ENCODE results near the gene STX2. TPM values are rescaled to one million over a fixed set of nuclear protein-coding genes. Genes with fewer than 3 reads are reported as not detected.
"Not testable (repeated sequence)": the region's sequence is repeated elsewhere in the genome, so short reads cannot be mapped to it uniquely, and the experiment has no call there.

The STX2 gene
- total RNA-seq, result 10 to 100 TPM; 14.4 to 16.6 TPM

- Mint-ChIP-seq H3K27ac (peak within 1 kb of the TSS; percentile 22 to 74), H3K36me3 (peaks cover 0 to 4% of the 10 kb centered on the region in 2 donors), H3K9me3 (peaks cover 0 to 4% of the 10 kb centered on the region in 2 donors)
- ATAC-seq (peak; percentile 89 to 90), DNase-seq (ENCODE audit: low spot score in 2 of 2) (peak; percentile 90 to 94)
Measured at GRCh38 chr12:130838951-130839769, at the start of gene STX2. STX2 (minus strand) TSS chr12:130839250; CDS start chr12:130839099, 151 bp downstream.

GRCh38 chr12:130887190-130887589 lies 48.1 kb upstream of the STX2 start:
- not testable (repeated sequence) for ATAC-seq; H3K27ac Mint-ChIP-seq; H3K36me3 Mint-ChIP-seq; DNase-seq (ENCODE audit: low spot score in 2 of 2); H3K9me3 Mint-ChIP-seq

- H3K36me3 Mint-ChIP-seq, result peaks cover 0 to 12% of the 10 kb centered on the region in 2 donors
- DNase-seq (ENCODE audit: low spot score in 2 of 2) (no peak), ATAC-seq (no peak)
- no peaks in the 10 kb centered on the region for H3K9me3 Mint-ChIP-seq
- H3K27ac Mint-ChIP-seq, result no peak overlapping the region
Measured at GRCh38 chr12:130881548-130881947, 42.5 kb upstream of the STX2 start.

- DNase-seq (ENCODE audit: low spot score in 2 of 2) (no peak), ATAC-seq (peak in 1 of 2 donors; percentile 13)
- peak overlapping the region; percentile 10 to 45 for H3K27ac Mint-ChIP-seq
- peaks cover under 1 to 15% of the 10 kb centered on the region in 2 donors for H3K36me3 Mint-ChIP-seq
- no peaks in the 10 kb centered on the region for H3K9me3 Mint-ChIP-seq
Measured at GRCh38 chr12:130881046-130881445, 42.0 kb upstream of the STX2 start.

- peak; percentile 63 to 68 for ATAC-seq
- Mint-ChIP-seq H3K9me3 (no peaks in the 10 kb centered on the region), H3K36me3 (peaks cover 6 to 21% of the 10 kb centered on the region in 2 donors), H3K27ac (peak overlapping the region; percentile 45 to 75)
- peak in 1 of 2 donors; percentile 10 for DNase-seq (ENCODE audit: low spot score in 2 of 2)
Measured at GRCh38 chr12:130880411-130880885, 41.4 kb upstream of the STX2 start.

- DNase-seq (ENCODE audit: low spot score in 2 of 2), result no peak
- ATAC-seq, result peak; percentile 32 to 34
- H3K9me3 Mint-ChIP-seq, result no peaks in the 10 kb centered on the region
- peaks cover 11 to 27% of the 10 kb centered on the region in 2 donors for H3K36me3 Mint-ChIP-seq
- H3K27ac Mint-ChIP-seq, result peak overlapping the region; percentile 75 to 94
Measured at GRCh38 chr12:130879781-130880389, 40.8 kb upstream of the STX2 start.

- ATAC-seq, result peak; percentile 6 to 18
- Mint-ChIP-seq H3K36me3 (peaks cover 17 to 33% of the 10 kb centered on the region in 2 donors), H3K9me3 (no peaks in the 10 kb centered on the region), H3K27ac (peak overlapping the region; percentile 75 to 94)
- DNase-seq (ENCODE audit: low spot score in 2 of 2), result no peak
Measured at GRCh38 chr12:130879212-130879686, 40.2 kb upstream of the STX2 start.

- ATAC-seq (no peak), DNase-seq (ENCODE audit: low spot score in 2 of 2) (no peak)
- H3K9me3 Mint-ChIP-seq, result no peaks in the 10 kb centered on the region
- peaks cover 23 to 41% of the 10 kb centered on the region in 2 donors for H3K36me3 Mint-ChIP-seq
- peak overlapping the region in 1 of 2 donors; percentile 94 for H3K27ac Mint-ChIP-seq
Measured at GRCh38 chr12:130878193-130879185, 39.4 kb upstream of the STX2 start.

GRCh38 chr12:130877333-130877732 lies 38.3 kb upstream of the STX2 start:
- no peak for DNase-seq (ENCODE audit: low spot score in 2 of 2)
- ATAC-seq, result no peak
- Mint-ChIP-seq H3K36me3 (peaks cover 35 to 52% of the 10 kb centered on the region in 2 donors), H3K9me3 (no peaks in the 10 kb centered on the region), H3K27ac (peak overlapping the region in 1 of 2 donors; percentile 89)

GRCh38 chr12:130876758-130877157 lies 37.7 kb upstream of the STX2 start:
- peaks cover 35 to 52% of the 10 kb centered on the region in 2 donors for H3K36me3 Mint-ChIP-seq
- no peak for DNase-seq (ENCODE audit: low spot score in 2 of 2)
- H3K27ac Mint-ChIP-seq, result no peak overlapping the region
- ATAC-seq, result no peak
- H3K9me3 Mint-ChIP-seq, result no peaks in the 10 kb centered on the region

GRCh38 chr12:130876297-130876696 lies 37.2 kb upstream of the STX2 start:
- H3K36me3 Mint-ChIP-seq, result peaks cover 35 to 52% of the 10 kb centered on the region in 2 donors
- ATAC-seq (no peak), DNase-seq (ENCODE audit: low spot score in 2 of 2) (no peak)
- no peak overlapping the region for H3K27ac Mint-ChIP-seq
- no peaks in the 10 kb centered on the region for H3K9me3 Mint-ChIP-seq

GRCh38 chr12:130875708-130876107 lies 36.7 kb upstream of the STX2 start:
- Mint-ChIP-seq H3K36me3 (peaks cover 35 to 56% of the 10 kb centered on the region in 2 donors), H3K27ac (peak overlapping the region; percentile 34 to 95)
- H3K9me3 Mint-ChIP-seq; DNase-seq (ENCODE audit: low spot score in 2 of 2); ATAC-seq: not testable (repeated sequence)

- H3K27ac Mint-ChIP-seq, result peak overlapping the region in 1 of 2 donors; percentile 97
- ATAC-seq (no peak), DNase-seq (ENCODE audit: low spot score in 2 of 2) (no peak)
- H3K36me3 Mint-ChIP-seq, result peaks cover 35 to 58% of the 10 kb centered on the region in 2 donors
- no peaks in the 10 kb centered on the region for H3K9me3 Mint-ChIP-seq
Measured at GRCh38 chr12:130875193-130875592, 36.1 kb upstream of the STX2 start.

- no peaks in the 10 kb centered on the region for H3K9me3 Mint-ChIP-seq
- H3K27ac Mint-ChIP-seq, result peak overlapping the region; percentile 93 to 97
- no peak for ATAC-seq
- H3K36me3 Mint-ChIP-seq, result peaks cover 35 to 58% of the 10 kb centered on the region in 2 donors
- DNase-seq (ENCODE audit: low spot score in 2 of 2), result no peak
Measured at GRCh38 chr12:130874696-130875095, 35.6 kb upstream of the STX2 start.

- Mint-ChIP-seq H3K36me3 (peaks cover 35 to 58% of the 10 kb centered on the region in 2 donors), H3K27ac (peak overlapping the region; percentile 93 to 97), H3K9me3 (no peaks in the 10 kb centered on the region)
- DNase-seq (ENCODE audit: low spot score in 2 of 2) (peak in 1 of 2 donors; percentile 7), ATAC-seq (peak in 1 of 2 donors; percentile 45)
Measured at GRCh38 chr12:130873825-130874224, 34.8 kb upstream of the STX2 start.

Measured in activated naive CD4-positive, alpha-beta T cell treated with anti-CD3 and anti-CD28 coated beads, Interleukin-2, amount 50 U/mL, for 72 hours (primary cell).